NOMO-1 (cell line): ENCODE measurements around the gene VAMP4.
"Not testable (repeated sequence)": the region's sequence is repeated elsewhere in the genome, so short reads cannot be mapped to it uniquely, and the experiment has no call there.

Experiments used
- DNase-seq, 2 experiments: peaks; one replicate each; lab custom pipeline; 2025; ENCODE audit not compliant: unreplicated experiment in 2 of 2; lab: John Stamatoyannopoulos, UW

Gene VAMP4

GRCh38 chr1:171753182-171753581 lies 11.3 kb upstream of the VAMP4 start:
- DNase-seq = no peak

- no peak for DNase-seq
Measured at GRCh38 chr1:171751221-171751620, 9.4 kb upstream of the VAMP4 start.

GRCh38 chr1:171748651-171749050 lies 6.8 kb upstream of the VAMP4 start:
- peak in 1 of 2 experiments; percentile 56 for DNase-seq

- peak; percentile 79 to 91 for DNase-seq
Measured at GRCh38 chr1:171744986-171745385, 3.1 kb upstream of the VAMP4 start.

- DNase-seq = peak in 1 of 2 experiments; percentile 27
Measured at GRCh38 chr1:171743081-171743870, 1.4 kb upstream of the VAMP4 start.

GRCh38 chr1:171742577-171742922 lies 685 bp upstream of the VAMP4 start:
- no peak for DNase-seq

GRCh38 chr1:171740987-171741871 lies 636 bp downstream of the VAMP4 start:
- peak; percentile 48 to 62 for DNase-seq

GRCh38 chr1:171740356-171740863 lies 1.5 kb downstream of the VAMP4 start:
- DNase-seq = no peak

GRCh38 chr1:171739656-171740055 lies 2.2 kb downstream of the VAMP4 start:
- no peak for DNase-seq

GRCh38 chr1:171738911-171739310 lies 3.0 kb downstream of the VAMP4 start:
- DNase-seq = no peak

GRCh38 chr1:171736196-171736595 lies 5.7 kb downstream of the VAMP4 start:
- no peak for DNase-seq

GRCh38 chr1:171730052-171730451 lies 11.8 kb downstream of the VAMP4 start:
- no peak for DNase-seq

GRCh38 chr1:171727778-171728177 lies 14.1 kb downstream of the VAMP4 start:
- DNase-seq = no peak

- not testable (repeated sequence) for DNase-seq
Measured at GRCh38 chr1:171723180-171723579, 18.7 kb downstream of the VAMP4 start.

GRCh38 chr1:171718848-171719247 lies 23.0 kb downstream of the VAMP4 start:
- no peak for DNase-seq

- DNase-seq = no peak
Measured at GRCh38 chr1:171718216-171718615, 23.6 kb downstream of the VAMP4 start.

GRCh38 chr1:171717062-171717718 lies 24.7 kb downstream of the VAMP4 start:
- no peak for DNase-seq

- DNase-seq = no peak
Measured at GRCh38 chr1:171716616-171717015, 25.2 kb downstream of the VAMP4 start.

- DNase-seq = peak in 1 of 2 experiments; percentile 8
Measured at GRCh38 chr1:171715813-171716251, 26.0 kb downstream of the VAMP4 start.

- DNase-seq = no peak
Measured at GRCh38 chr1:171712341-171712740, 29.5 kb downstream of the VAMP4 start.

GRCh38 chr1:171711643-171712042 lies 30.2 kb downstream of the VAMP4 start:
- DNase-seq = no peak
